ENCODE results near the gene NKIRAS1. TPM values are rescaled to one million over a fixed set of nuclear protein-coding genes. Genes with fewer than 3 reads are reported as not detected.

NKIRAS1 gene
- total RNA-seq, 1 donor from 2014 or later: 13.2 TPM

DNA sequence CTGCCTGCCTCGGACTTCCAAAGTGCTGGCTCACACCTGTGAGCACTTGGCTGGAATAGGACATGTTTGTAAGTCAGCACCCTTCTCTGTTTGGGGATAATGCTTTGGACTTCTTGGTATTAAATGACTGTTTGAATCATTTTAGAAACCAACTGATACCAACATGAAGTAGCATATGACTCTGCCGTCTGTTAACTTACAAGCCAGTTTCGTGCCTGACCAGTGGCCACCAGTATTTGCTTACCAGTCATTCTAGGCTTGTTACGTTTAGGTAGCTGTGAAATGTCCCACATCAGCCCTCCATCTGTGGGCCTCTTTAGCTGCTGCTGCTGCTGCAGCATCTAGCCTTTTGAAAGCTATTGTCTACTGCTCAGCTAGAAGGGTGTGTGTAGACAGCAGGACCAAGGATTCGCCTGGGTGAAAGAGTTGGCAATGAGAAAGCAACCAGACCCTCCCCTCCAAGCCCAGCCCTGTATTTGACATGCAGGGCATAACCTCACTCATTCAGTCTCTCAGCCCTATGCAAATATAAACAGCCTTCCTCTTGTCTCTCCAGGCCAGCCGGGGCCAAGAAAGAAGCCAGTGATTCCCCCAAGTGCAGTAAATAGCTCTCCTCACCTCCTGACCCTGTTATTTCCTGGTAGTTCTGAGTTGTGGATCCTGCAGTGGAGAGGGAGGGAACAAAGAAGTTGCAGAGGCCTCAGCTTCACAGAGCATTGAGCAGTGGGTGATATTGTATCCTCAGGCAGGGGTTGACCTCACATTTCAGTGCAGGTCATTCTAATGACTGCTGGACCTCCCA lies 51.0 kb downstream of the NKIRAS1 start:
- no peak for DNase-seq (ENCODE audit: low spot score)
- H3K4me1 Mint-ChIP-seq (ENCODE audit: low read depth): peaks cover 44% of the 10 kb centered on the region
- TF ChIP-seq, protein P1, sequence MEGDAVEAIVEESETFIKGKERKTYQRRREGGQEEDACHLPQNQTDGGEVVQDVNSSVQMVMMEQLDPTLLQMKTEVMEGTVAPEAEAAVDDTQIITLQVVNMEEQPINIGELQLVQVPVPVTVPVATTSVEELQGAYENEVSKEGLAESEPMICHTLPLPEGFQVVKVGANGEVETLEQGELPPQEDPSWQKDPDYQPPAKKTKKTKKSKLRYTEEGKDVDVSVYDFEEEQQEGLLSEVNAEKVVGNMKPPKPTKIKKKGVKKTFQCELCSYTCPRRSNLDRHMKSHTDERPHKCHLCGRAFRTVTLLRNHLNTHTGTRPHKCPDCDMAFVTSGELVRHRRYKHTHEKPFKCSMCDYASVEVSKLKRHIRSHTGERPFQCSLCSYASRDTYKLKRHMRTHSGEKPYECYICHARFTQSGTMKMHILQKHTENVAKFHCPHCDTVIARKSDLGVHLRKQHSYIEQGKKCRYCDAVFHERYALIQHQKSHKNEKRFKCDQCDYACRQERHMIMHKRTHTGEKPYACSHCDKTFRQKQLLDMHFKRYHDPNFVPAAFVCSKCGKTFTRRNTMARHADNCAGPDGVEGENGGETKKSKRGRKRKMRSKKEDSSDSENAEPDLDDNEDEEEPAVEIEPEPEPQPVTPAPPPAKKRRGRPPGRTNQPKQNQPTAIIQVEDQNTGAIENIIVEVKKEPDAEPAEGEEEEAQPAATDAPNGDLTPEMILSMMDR (IDR thresholded peaks at IDR 0.05): no peak
- H3K36me3 Mint-ChIP-seq (ENCODE audit: low read depth): peaks cover 5% of the 10 kb centered on the region
- H3K4me3 Mint-ChIP-seq (ENCODE audit: unreplicated experiment): no peak overlapping the region
- no peak overlapping the region for H3K27ac Mint-ChIP-seq (ENCODE audit: unreplicated experiment)
- H3K27me3 Mint-ChIP-seq (ENCODE audit: low read depth): no peaks in the 10 kb centered on the region
- H3K9me3 Mint-ChIP-seq (ENCODE audit: low read depth): no peaks in the 10 kb centered on the region

DNA sequence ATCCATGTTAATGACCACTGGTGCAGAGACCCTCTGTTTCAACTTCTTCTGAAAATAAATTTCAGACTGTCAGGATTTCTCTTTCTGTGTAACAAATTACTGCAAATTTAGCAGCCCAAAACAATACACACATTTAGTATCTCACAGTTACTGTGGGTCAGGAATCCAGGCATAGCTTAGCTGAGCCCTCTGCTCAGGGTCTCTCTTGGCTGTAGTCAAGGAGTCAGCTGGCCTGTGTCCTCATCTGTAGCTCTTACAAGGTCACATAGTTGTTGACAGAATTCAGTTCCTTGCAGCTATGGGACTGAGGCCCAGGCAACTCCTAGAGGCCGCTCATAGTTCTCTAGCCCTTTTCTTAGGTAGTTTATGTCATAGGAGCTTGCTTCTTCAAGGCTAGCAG lies 51.9 kb downstream of the NKIRAS1 start:
- Mint-ChIP-seq H3K4me3 (ENCODE audit: unreplicated experiment) (no peak overlapping the region), H3K36me3 (ENCODE audit: low read depth) (peaks cover 5% of the 10 kb centered on the region), H3K4me1 (ENCODE audit: low read depth) (peaks cover 48% of the 10 kb centered on the region), H3K27me3 (ENCODE audit: low read depth) (no peaks in the 10 kb centered on the region), H3K27ac (ENCODE audit: unreplicated experiment) (no peak overlapping the region), H3K9me3 (ENCODE audit: low read depth) (no peaks in the 10 kb centered on the region)
- DNase-seq (ENCODE audit: low spot score): no peak
- TF ChIP-seq, protein P1 (IDR thresholded peaks at IDR 0.05): no peak

DNA sequence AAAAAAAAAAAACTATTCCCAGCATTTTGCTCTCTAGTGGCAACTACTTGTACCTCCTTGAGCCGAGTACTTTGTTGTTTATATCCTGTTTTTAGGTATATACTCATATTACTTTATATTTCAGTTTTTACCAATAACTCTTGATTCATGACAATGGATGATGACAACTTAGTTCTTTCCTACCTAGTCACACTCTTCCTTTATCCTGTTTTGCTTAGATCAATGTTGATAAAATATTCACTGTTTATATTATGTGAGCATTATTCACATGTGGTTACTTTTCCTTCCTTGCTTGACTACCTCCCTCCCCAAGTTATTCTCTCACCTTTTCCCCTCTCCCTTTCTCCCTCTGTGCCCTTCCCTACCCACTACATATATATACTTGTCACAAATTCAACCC lies 53.7 kb downstream of the NKIRAS1 start:
- no peak for DNase-seq (ENCODE audit: low spot score)
- Mint-ChIP-seq H3K4me3 (ENCODE audit: unreplicated experiment) (no peak overlapping the region), H3K4me1 (ENCODE audit: low read depth) (peaks cover 48% of the 10 kb centered on the region), H3K27me3 (ENCODE audit: low read depth) (no peaks in the 10 kb centered on the region), H3K9me3 (ENCODE audit: low read depth) (no peaks in the 10 kb centered on the region), H3K27ac (ENCODE audit: unreplicated experiment) (no peak overlapping the region), H3K36me3 (ENCODE audit: low read depth) (peaks cover 5% of the 10 kb centered on the region)
- TF ChIP-seq, protein P1 (IDR thresholded peaks at IDR 0.05): no peak

DNA sequence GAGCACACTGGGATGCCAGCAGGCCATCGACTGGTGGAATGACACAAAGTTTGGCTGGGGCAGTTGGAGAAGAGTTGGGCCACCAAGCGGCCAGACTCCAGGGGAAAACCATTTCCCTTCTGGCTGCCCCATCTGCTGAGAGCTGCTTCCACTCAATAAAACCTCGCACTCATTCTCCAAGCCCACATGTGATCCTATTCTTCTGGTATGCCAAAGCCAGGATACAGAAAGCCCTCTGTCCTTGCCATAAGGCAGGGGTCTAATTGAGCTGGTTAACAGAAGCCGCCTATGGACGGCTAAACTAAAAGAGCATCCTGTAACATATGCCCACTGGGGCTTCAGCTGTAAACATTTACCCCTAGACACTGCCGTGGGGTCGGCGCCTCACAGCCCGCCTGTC lies 55.1 kb downstream of the NKIRAS1 start:
- peaks cover 51% of the 10 kb centered on the region for H3K4me1 Mint-ChIP-seq (ENCODE audit: low read depth)
- H3K27ac Mint-ChIP-seq (ENCODE audit: unreplicated experiment): no peak overlapping the region
- TF ChIP-seq, protein P1 (IDR thresholded peaks at IDR 0.05): no peak
- peaks cover 5% of the 10 kb centered on the region for H3K36me3 Mint-ChIP-seq (ENCODE audit: low read depth)
- no peak overlapping the region for H3K4me3 Mint-ChIP-seq (ENCODE audit: unreplicated experiment)
- no peak for DNase-seq (ENCODE audit: low spot score)
- H3K27me3 Mint-ChIP-seq (ENCODE audit: low read depth): no peaks in the 10 kb centered on the region
- no peaks in the 10 kb centered on the region for H3K9me3 Mint-ChIP-seq (ENCODE audit: low read depth)

DNA sequence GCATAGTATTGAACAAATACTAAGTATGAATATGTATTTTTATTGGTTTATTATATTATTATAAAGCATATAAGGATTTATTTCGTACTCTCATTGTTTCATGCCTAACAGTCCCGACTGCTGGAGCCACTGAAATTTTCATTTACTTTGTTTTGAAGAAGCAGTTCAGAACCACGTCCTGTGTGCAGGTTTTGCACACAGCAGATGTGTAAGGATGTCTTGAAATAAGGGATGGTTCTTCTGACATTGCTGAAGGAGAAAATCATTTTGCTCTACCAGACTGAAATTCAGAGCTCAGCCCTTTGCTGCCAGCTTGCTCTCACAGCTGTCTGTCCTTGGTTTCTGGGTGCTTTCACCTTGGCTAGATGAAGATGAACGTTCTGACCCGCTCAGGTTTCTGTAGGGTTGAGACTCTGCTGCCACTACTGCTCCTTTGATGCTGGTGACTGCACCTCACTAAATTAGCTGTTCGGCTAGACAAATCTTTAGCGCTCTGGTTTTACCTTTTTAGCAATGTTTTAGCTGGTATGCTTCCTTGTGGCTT lies 56.9 kb downstream of the NKIRAS1 start:
- no peak overlapping the region for H3K4me3 Mint-ChIP-seq (ENCODE audit: unreplicated experiment)
- no peaks in the 10 kb centered on the region for H3K9me3 Mint-ChIP-seq (ENCODE audit: low read depth)
- H3K27ac Mint-ChIP-seq (ENCODE audit: unreplicated experiment): peak overlapping the region; percentile 53
- H3K4me1 Mint-ChIP-seq (ENCODE audit: low read depth): peaks cover 40% of the 10 kb centered on the region
- H3K27me3 Mint-ChIP-seq (ENCODE audit: low read depth): no peaks in the 10 kb centered on the region
- TF ChIP-seq, protein P1 (IDR thresholded peaks at IDR 0.05): no peak
- DNase-seq (ENCODE audit: low spot score): no peak
- peaks cover 5% of the 10 kb centered on the region for H3K36me3 Mint-ChIP-seq (ENCODE audit: low read depth)

All from chondrocyte (in vitro differentiated cells).